Measurements from ENCODE around the gene ISG15.

The ISG15 gene

GRCh38 chr1:978835-979743, 34.2 kb upstream of the ISG15 start:
- Histone ChIP-seq H3K23ac (ENCODE audit: low read length) (no peak overlapping the region), H2AK5ac (ENCODE audit: low read length) (no peak overlapping the region), H3K9me3 (ENCODE audit: insufficient read depth, low read depth, low read length) (no peaks in the 10 kb centered on the region), H3K27me3 (ENCODE audit: insufficient read depth, low read length) (no peaks in the 10 kb centered on the region), H3K18ac (ENCODE audit: low read length) (no peak overlapping the region), H4K91ac (ENCODE audit: low read depth, low read length) (no peak overlapping the region), H3K36me3 (ENCODE audit: control insufficient read depth in 1 of 2, insufficient read depth in 2 of 2, low read length in 2 of 2) (no peaks in the 10 kb centered on the region), H3K14ac (ENCODE audit: low read length) (no peak overlapping the region), H4K8ac (ENCODE audit: low read depth, low read length) (no peak overlapping the region), H3K79me2 (ENCODE audit: control insufficient read depth, insufficient read depth, low read length, poor library complexity) (no peaks in the 10 kb centered on the region), H2AFZ (ENCODE audit: insufficient read depth, low read length, poor library complexity) (no peak overlapping the region), H3K9ac (ENCODE audit: low read length) (no peak overlapping the region), H2BK12ac (ENCODE audit: low read length) (no peak overlapping the region), H3K79me1 (ENCODE audit: low read length) (no peaks in the 10 kb centered on the region), H2BK5ac (ENCODE audit: low read depth, low read length, poor library complexity) (no peak overlapping the region), H3K4me2 (ENCODE audit: low read length) (no peak overlapping the region), H3K4ac (ENCODE audit: low read depth, low read length) (no peak overlapping the region), H3K4me1 (ENCODE audit: control insufficient read depth in 1 of 2, insufficient read depth in 2 of 2, low read length in 2 of 2) (peaks cover 0 to 10% of the 10 kb centered on the region in 2 experiments), H2BK120ac (ENCODE audit: insufficient read depth, low read length, poor library complexity) (no peak overlapping the region), H3K4me3 (ENCODE audit: low read depth, low read length) (no peak overlapping the region), H3K27ac (ENCODE audit: low read depth, low read length) (no peak overlapping the region), H4K12ac (ENCODE audit: low read depth, low read length) (no peak overlapping the region)
- DNase-seq: no peak
- no CpG with 5 or more reads among the region's 60 CpGs for WGBS (ENCODE audit: extremely low coverage, insufficient coverage, insufficient read length)

GRCh38 chr1:979744-980072, 33.6 kb upstream of the ISG15 start:
- no peak overlapping the region for H3K4ac ChIP-seq (ENCODE audit: low read depth, low read length)
- no peaks in the 10 kb centered on the region for H3K36me3 ChIP-seq (ENCODE audit: control insufficient read depth in 1 of 2, insufficient read depth in 2 of 2, low read length in 2 of 2)
- H2BK120ac ChIP-seq (ENCODE audit: insufficient read depth, low read length, poor library complexity): no peak overlapping the region
- H4K8ac ChIP-seq (ENCODE audit: low read depth, low read length): no peak overlapping the region
- H3K4me3 ChIP-seq (ENCODE audit: low read depth, low read length): no peak overlapping the region
- no peaks in the 10 kb centered on the region for H3K27me3 ChIP-seq (ENCODE audit: insufficient read depth, low read length)
- no peak overlapping the region for H3K18ac ChIP-seq (ENCODE audit: low read length)
- H2BK5ac ChIP-seq (ENCODE audit: low read depth, low read length, poor library complexity): no peak overlapping the region
- H3K27ac ChIP-seq (ENCODE audit: low read depth, low read length): no peak overlapping the region
- no peak overlapping the region for H3K14ac ChIP-seq (ENCODE audit: low read length)
- H2BK12ac ChIP-seq (ENCODE audit: low read length): no peak overlapping the region
- no CpG with 5 or more reads among the region's 9 CpGs for WGBS (ENCODE audit: extremely low coverage, insufficient coverage, insufficient read length)
- no peak overlapping the region for H2AK5ac ChIP-seq (ENCODE audit: low read length)
- H3K23ac ChIP-seq (ENCODE audit: low read length): no peak overlapping the region
- H3K79me2 ChIP-seq (ENCODE audit: control insufficient read depth, insufficient read depth, low read length, poor library complexity): no peaks in the 10 kb centered on the region
- no peak overlapping the region for H3K9ac ChIP-seq (ENCODE audit: low read length)
- no peak for DNase-seq
- H3K4me1 ChIP-seq (ENCODE audit: control insufficient read depth in 1 of 2, insufficient read depth in 2 of 2, low read length in 2 of 2): peaks cover 0 to 10% of the 10 kb centered on the region in 2 experiments
- H4K12ac ChIP-seq (ENCODE audit: low read depth, low read length): no peak overlapping the region
- no peak overlapping the region for H2AFZ ChIP-seq (ENCODE audit: insufficient read depth, low read length, poor library complexity)
- H3K4me2 ChIP-seq (ENCODE audit: low read length): no peak overlapping the region
- H3K9me3 ChIP-seq (ENCODE audit: insufficient read depth, low read depth, low read length): no peaks in the 10 kb centered on the region
- H3K79me1 ChIP-seq (ENCODE audit: low read length): no peaks in the 10 kb centered on the region
- no peak overlapping the region for H4K91ac ChIP-seq (ENCODE audit: low read depth, low read length)

- no peaks in the 10 kb centered on the region for H3K36me3 ChIP-seq (ENCODE audit: control insufficient read depth in 1 of 2, insufficient read depth in 2 of 2, low read length in 2 of 2)
- H2AK5ac ChIP-seq (ENCODE audit: low read length): no peak overlapping the region
- WGBS (ENCODE audit: extremely low coverage, insufficient coverage, insufficient read length): no CpG with 5 or more reads among the region's 13 CpGs
- no peak overlapping the region for H2BK120ac ChIP-seq (ENCODE audit: insufficient read depth, low read length, poor library complexity)
- no peak overlapping the region for H3K4me3 ChIP-seq (ENCODE audit: low read depth, low read length)
- H4K8ac ChIP-seq (ENCODE audit: low read depth, low read length): no peak overlapping the region
- no peak for DNase-seq
- no peak overlapping the region for H2AFZ ChIP-seq (ENCODE audit: insufficient read depth, low read length, poor library complexity)
- H3K79me1 ChIP-seq (ENCODE audit: low read length): no peaks in the 10 kb centered on the region
- H3K4ac ChIP-seq (ENCODE audit: low read depth, low read length): no peak overlapping the region
- no peak overlapping the region for H3K18ac ChIP-seq (ENCODE audit: low read length)
- H4K12ac ChIP-seq (ENCODE audit: low read depth, low read length): no peak overlapping the region
- no peaks in the 10 kb centered on the region for H3K9me3 ChIP-seq (ENCODE audit: insufficient read depth, low read depth, low read length)
- H2BK5ac ChIP-seq (ENCODE audit: low read depth, low read length, poor library complexity): no peak overlapping the region
- H3K27ac ChIP-seq (ENCODE audit: low read depth, low read length): no peak overlapping the region
- H3K27me3 ChIP-seq (ENCODE audit: insufficient read depth, low read length): no peaks in the 10 kb centered on the region
- no peak overlapping the region for H3K9ac ChIP-seq (ENCODE audit: low read length)
- no peak overlapping the region for H3K23ac ChIP-seq (ENCODE audit: low read length)
- peaks cover 0 to 10% of the 10 kb centered on the region in 2 experiments for H3K4me1 ChIP-seq (ENCODE audit: control insufficient read depth in 1 of 2, insufficient read depth in 2 of 2, low read length in 2 of 2)
- H3K79me2 ChIP-seq (ENCODE audit: control insufficient read depth, insufficient read depth, low read length, poor library complexity): no peaks in the 10 kb centered on the region
- H3K4me2 ChIP-seq (ENCODE audit: low read length): no peak overlapping the region
- no peak overlapping the region for H4K91ac ChIP-seq (ENCODE audit: low read depth, low read length)
- H2BK12ac ChIP-seq (ENCODE audit: low read length): no peak overlapping the region
- H3K14ac ChIP-seq (ENCODE audit: low read length): no peak overlapping the region
Measured at GRCh38 chr1:980137-980571, 33.1 kb upstream of the ISG15 start.

- H3K27ac ChIP-seq (ENCODE audit: low read depth, low read length): no peak overlapping the region
- WGBS (ENCODE audit: extremely low coverage, insufficient coverage, insufficient read length): no CpG with 5 or more reads among the region's 35 CpGs
- no peak for DNase-seq
- no peak overlapping the region for H3K4me3 ChIP-seq (ENCODE audit: low read depth, low read length)
- no peak overlapping the region for H3K18ac ChIP-seq (ENCODE audit: low read length)
- H3K4ac ChIP-seq (ENCODE audit: low read depth, low read length): no peak overlapping the region
- H3K4me2 ChIP-seq (ENCODE audit: low read length): no peak overlapping the region
- H4K91ac ChIP-seq (ENCODE audit: low read depth, low read length): no peak overlapping the region
- no peak overlapping the region for H2BK12ac ChIP-seq (ENCODE audit: low read length)
- H3K4me1 ChIP-seq (ENCODE audit: control insufficient read depth in 1 of 2, insufficient read depth in 2 of 2, low read length in 2 of 2): peaks cover 0 to 6% of the 10 kb centered on the region in 2 experiments
- H3K79me1 ChIP-seq (ENCODE audit: low read length): no peaks in the 10 kb centered on the region
- no peak overlapping the region for H3K9ac ChIP-seq (ENCODE audit: low read length)
- no peaks in the 10 kb centered on the region for H3K79me2 ChIP-seq (ENCODE audit: control insufficient read depth, insufficient read depth, low read length, poor library complexity)
- no peak overlapping the region for H2BK5ac ChIP-seq (ENCODE audit: low read depth, low read length, poor library complexity)
- H2AK5ac ChIP-seq (ENCODE audit: low read length): no peak overlapping the region
- H4K12ac ChIP-seq (ENCODE audit: low read depth, low read length): no peak overlapping the region
- no peak overlapping the region for H3K23ac ChIP-seq (ENCODE audit: low read length)
- H3K27me3 ChIP-seq (ENCODE audit: insufficient read depth, low read length): no peaks in the 10 kb centered on the region
- H3K36me3 ChIP-seq (ENCODE audit: control insufficient read depth in 1 of 2, insufficient read depth in 2 of 2, low read length in 2 of 2): no peaks in the 10 kb centered on the region
- H2AFZ ChIP-seq (ENCODE audit: insufficient read depth, low read length, poor library complexity): no peak overlapping the region
- H4K8ac ChIP-seq (ENCODE audit: low read depth, low read length): no peak overlapping the region
- H3K14ac ChIP-seq (ENCODE audit: low read length): no peak overlapping the region
- H3K9me3 ChIP-seq (ENCODE audit: insufficient read depth, low read depth, low read length): no peaks in the 10 kb centered on the region
- no peak overlapping the region for H2BK120ac ChIP-seq (ENCODE audit: insufficient read depth, low read length, poor library complexity)
Measured at GRCh38 chr1:980602-981395, 32.5 kb upstream of the ISG15 start.
